Eye (tissue), 1 donor: ENCODE measurements around the gene MGRN1.
A peak's percentile ranks its signal among the peaks of the same experiment; 100 is the strongest.

Experiments used
- DNase-seq: peaks from one replicate; pipeline ENCODE4 v3.0.0-alpha.2; 2015

The MGRN1 gene

GRCh38 chr16:4624015-4624826, at the start of gene MGRN1:
Gene MGRN1 (plus strand): TSS chr16:4624826. CDS start chr16:4624961, 135 bp downstream.
- peak; percentile 99 for DNase-seq

GRCh38 chr16:4574919-4575705, 49.5 kb upstream of the MGRN1 start:
- DNase-seq: no peak

- DNase-seq: no peak
These were observed 48.6 kb upstream of the MGRN1 start for GRCh38 chr16:4576008-4576407.

- no peak for DNase-seq
These were observed 45.6 kb upstream of the MGRN1 start for GRCh38 chr16:4578961-4579530.

- DNase-seq: no peak
These were observed 44.4 kb upstream of the MGRN1 start for GRCh38 chr16:4580250-4580649.

- DNase-seq: no peak
These were observed 40.7 kb upstream of the MGRN1 start for GRCh38 chr16:4583906-4584305.

GRCh38 chr16:4586291-4586690, 38.3 kb upstream of the MGRN1 start:
- no peak for DNase-seq

- DNase-seq: no peak
These were observed 36.2 kb upstream of the MGRN1 start for GRCh38 chr16:4588386-4588785.

- DNase-seq: no peak
These were observed 35.7 kb upstream of the MGRN1 start for GRCh38 chr16:4588961-4589360.

GRCh38 chr16:4591191-4591590, 33.4 kb upstream of the MGRN1 start:
- no peak for DNase-seq

- DNase-seq: peak; percentile 30
These were observed 32.7 kb upstream of the MGRN1 start for GRCh38 chr16:4591706-4592470.

- peak; percentile 75 for DNase-seq
These were observed 31.5 kb upstream of the MGRN1 start for GRCh38 chr16:4593086-4593485.

- no peak for DNase-seq
These were observed 29.9 kb upstream of the MGRN1 start for GRCh38 chr16:4594433-4595410.

- DNase-seq: no peak
These were observed 27.5 kb upstream of the MGRN1 start for GRCh38 chr16:4597174-4597573.

- no peak for DNase-seq
These were observed 25.6 kb upstream of the MGRN1 start for GRCh38 chr16:4599037-4599436.

GRCh38 chr16:4599545-4599944, 25.1 kb upstream of the MGRN1 start:
- DNase-seq: no peak

GRCh38 chr16:4601036-4601863, 23.4 kb upstream of the MGRN1 start:
- peak; percentile 62 for DNase-seq

GRCh38 chr16:4601864-4602186, 22.8 kb upstream of the MGRN1 start:
- DNase-seq: no peak

GRCh38 chr16:4602331-4602730, 22.3 kb upstream of the MGRN1 start:
- no peak for DNase-seq

GRCh38 chr16:4603624-4604170, 20.9 kb upstream of the MGRN1 start:
- DNase-seq: no peak

GRCh38 chr16:4604401-4604800, 20.2 kb upstream of the MGRN1 start:
- DNase-seq: no peak
